ENCODE data around the gene NDST3.

DNA sequence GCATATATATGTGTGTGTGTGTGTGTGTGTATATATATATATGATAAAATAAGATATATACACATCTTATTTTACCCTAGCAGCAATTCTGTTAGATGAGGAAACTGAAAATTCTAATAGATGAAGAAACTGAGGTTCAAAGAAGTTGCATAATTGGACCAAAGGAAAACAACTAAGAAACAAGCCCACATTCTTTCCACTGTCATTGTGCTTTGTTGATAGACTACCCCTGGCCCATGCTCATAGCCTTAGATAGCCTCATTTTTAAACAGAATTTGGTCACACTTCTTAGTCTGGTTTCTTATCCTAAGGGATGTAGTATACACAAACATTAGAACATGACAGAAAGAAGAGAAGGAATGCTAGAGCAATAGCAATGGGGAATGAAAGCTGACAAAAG is 138.8 kb downstream of the NDST3 start:
- TF ChIP-seq POLR2A (IDR thresholded peaks at IDR 0.05) (no peak), POLR2AphosphoS5 (IDR thresholded peaks at IDR 0.05) (no peak)
- TF ChIP-seq, protein P1, sequence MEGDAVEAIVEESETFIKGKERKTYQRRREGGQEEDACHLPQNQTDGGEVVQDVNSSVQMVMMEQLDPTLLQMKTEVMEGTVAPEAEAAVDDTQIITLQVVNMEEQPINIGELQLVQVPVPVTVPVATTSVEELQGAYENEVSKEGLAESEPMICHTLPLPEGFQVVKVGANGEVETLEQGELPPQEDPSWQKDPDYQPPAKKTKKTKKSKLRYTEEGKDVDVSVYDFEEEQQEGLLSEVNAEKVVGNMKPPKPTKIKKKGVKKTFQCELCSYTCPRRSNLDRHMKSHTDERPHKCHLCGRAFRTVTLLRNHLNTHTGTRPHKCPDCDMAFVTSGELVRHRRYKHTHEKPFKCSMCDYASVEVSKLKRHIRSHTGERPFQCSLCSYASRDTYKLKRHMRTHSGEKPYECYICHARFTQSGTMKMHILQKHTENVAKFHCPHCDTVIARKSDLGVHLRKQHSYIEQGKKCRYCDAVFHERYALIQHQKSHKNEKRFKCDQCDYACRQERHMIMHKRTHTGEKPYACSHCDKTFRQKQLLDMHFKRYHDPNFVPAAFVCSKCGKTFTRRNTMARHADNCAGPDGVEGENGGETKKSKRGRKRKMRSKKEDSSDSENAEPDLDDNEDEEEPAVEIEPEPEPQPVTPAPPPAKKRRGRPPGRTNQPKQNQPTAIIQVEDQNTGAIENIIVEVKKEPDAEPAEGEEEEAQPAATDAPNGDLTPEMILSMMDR (IDR thresholded peaks at IDR 0.05), result no peak

Measured in breast epithelium (tissue), 3 donors.